AML-193 (cell line): ENCODE measurements around the gene SNX5.

ENCODE experiments used
- DNase-seq, 2 experiments: peaks; one replicate each; lab custom pipeline; 2025; lab: John Stamatoyannopoulos, UW

Gene SNX5

GRCh38 chr20:17992847-17993513 is 24.4 kb upstream of the SNX5 start:
- no peak for DNase-seq

GRCh38 chr20:17992224-17992637 is 23.6 kb upstream of the SNX5 start:
- DNase-seq: no peak

- no peak for DNase-seq
These were observed 21.8 kb upstream of the SNX5 start for GRCh38 chr20:17990278-17990972.

GRCh38 chr20:17987988-17988387 is 19.4 kb upstream of the SNX5 start:
- DNase-seq: no peak

GRCh38 chr20:17985388-17986018 is 16.9 kb upstream of the SNX5 start:
- peak; percentile 44 to 46 for DNase-seq

- DNase-seq: no peak
These were observed 7.7 kb upstream of the SNX5 start for GRCh38 chr20:17976305-17976704.

GRCh38 chr20:17972121-17972520 is 3.5 kb upstream of the SNX5 start:
- DNase-seq: no peak

GRCh38 chr20:17971300-17972013 is 2.9 kb upstream of the SNX5 start:
- DNase-seq: no peak

- peak; percentile 83 to 91 for DNase-seq
These were observed 1.4 kb upstream of the SNX5 start for GRCh38 chr20:17969884-17970409.

- DNase-seq: no peak
These were observed 787 bp upstream of the SNX5 start for GRCh38 chr20:17969278-17969883.

GRCh38 chr20:17967521-17968365 is 851 bp downstream of the SNX5 start:
- DNase-seq: peak; percentile 61 to 62

- DNase-seq: peak; percentile 53 to 67
These were observed 1.9 kb downstream of the SNX5 start for GRCh38 chr20:17966432-17967310.

GRCh38 chr20:17965042-17965697 is 3.4 kb downstream of the SNX5 start:
- DNase-seq: peak; percentile 33 to 34

- no peak for DNase-seq
These were observed 4.0 kb downstream of the SNX5 start for GRCh38 chr20:17964632-17965031.

GRCh38 chr20:17964073-17964472 is 4.5 kb downstream of the SNX5 start:
- no peak for DNase-seq

- DNase-seq: no peak
These were observed 5.3 kb downstream of the SNX5 start for GRCh38 chr20:17963114-17963897.

- DNase-seq: no peak
These were observed 7.0 kb downstream of the SNX5 start for GRCh38 chr20:17961587-17961940.

- no peak for DNase-seq
These were observed 7.5 kb downstream of the SNX5 start for GRCh38 chr20:17960927-17961586.
